Measurements from ENCODE around the gene STH.
"Not testable (repeated sequence)": the region's sequence is repeated elsewhere in the genome, so short reads cannot be mapped to it uniquely, and the experiment has no call there.

Gene STH

GRCh38 chr17:46020023-46020761, 21.1 kb downstream of the STH start:
- TF ChIP-seq, protein P1, sequence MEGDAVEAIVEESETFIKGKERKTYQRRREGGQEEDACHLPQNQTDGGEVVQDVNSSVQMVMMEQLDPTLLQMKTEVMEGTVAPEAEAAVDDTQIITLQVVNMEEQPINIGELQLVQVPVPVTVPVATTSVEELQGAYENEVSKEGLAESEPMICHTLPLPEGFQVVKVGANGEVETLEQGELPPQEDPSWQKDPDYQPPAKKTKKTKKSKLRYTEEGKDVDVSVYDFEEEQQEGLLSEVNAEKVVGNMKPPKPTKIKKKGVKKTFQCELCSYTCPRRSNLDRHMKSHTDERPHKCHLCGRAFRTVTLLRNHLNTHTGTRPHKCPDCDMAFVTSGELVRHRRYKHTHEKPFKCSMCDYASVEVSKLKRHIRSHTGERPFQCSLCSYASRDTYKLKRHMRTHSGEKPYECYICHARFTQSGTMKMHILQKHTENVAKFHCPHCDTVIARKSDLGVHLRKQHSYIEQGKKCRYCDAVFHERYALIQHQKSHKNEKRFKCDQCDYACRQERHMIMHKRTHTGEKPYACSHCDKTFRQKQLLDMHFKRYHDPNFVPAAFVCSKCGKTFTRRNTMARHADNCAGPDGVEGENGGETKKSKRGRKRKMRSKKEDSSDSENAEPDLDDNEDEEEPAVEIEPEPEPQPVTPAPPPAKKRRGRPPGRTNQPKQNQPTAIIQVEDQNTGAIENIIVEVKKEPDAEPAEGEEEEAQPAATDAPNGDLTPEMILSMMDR (IDR thresholded peaks at IDR 0.05; ENCODE audit: insufficient read depth, low read depth, low read length, missing control alignments) = no peak
- no peak for DNase-seq (ENCODE audit: low read depth)

GRCh38 chr17:46020998-46021397, 21.9 kb downstream of the STH start:
- no peak for DNase-seq (ENCODE audit: low read depth)

More at GRCh38 chr17:46020023-46020761, 21.1 kb downstream of the STH start:
- no peak overlapping the region for H3K4me3 ChIP-seq (ENCODE audit: low read length)

GRCh38 chr17:46023366-46023765, 24.3 kb downstream of the STH start:
- not testable (repeated sequence) for DNase-seq (ENCODE audit: low read depth); H3K4me3 ChIP-seq (ENCODE audit: low read length)

More at GRCh38 chr17:46020998-46021397, 21.9 kb downstream of the STH start:
- TF ChIP-seq, protein P1 (IDR thresholded peaks at IDR 0.05; ENCODE audit: insufficient read depth, low read depth, low read length, missing control alignments) = no peak
- no peak overlapping the region for H3K4me3 ChIP-seq (ENCODE audit: low read length)

- TF ChIP-seq, protein P1 (IDR thresholded peaks at IDR 0.05; ENCODE audit: insufficient read depth, low read depth, low read length, missing control alignments) = no peak
- H3K4me3 ChIP-seq (ENCODE audit: low read length) = no peak overlapping the region
- no peak for DNase-seq (ENCODE audit: low read depth)
Observed at GRCh38 chr17:46023783-46024388, 24.8 kb downstream of the STH start.

DNA sequence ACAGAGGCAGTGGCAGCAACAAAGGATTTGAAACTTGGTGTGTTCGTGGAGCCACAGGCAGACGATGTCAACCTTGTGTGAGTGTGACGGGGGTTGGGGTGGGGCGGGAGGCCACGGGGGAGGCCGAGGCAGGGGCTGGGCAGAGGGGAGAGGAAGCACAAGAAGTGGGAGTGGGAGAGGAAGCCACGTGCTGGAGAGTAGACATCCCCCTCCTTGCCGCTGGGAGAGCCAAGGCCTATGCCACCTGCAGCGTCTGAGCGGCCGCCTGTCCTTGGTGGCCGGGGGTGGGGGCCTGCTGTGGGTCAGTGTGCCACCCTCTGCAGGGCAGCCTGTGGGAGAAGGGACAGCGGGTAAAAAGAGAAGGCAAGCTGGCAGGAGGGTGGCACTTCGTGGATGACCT, 25.5 kb downstream of the STH start:
- TF ChIP-seq, protein P1 (IDR thresholded peaks at IDR 0.05; ENCODE audit: insufficient read depth, low read depth, low read length, missing control alignments) = no peak
- no peak overlapping the region for H3K4me3 ChIP-seq (ENCODE audit: low read length)
- no peak for DNase-seq (ENCODE audit: low read depth)

DNA sequence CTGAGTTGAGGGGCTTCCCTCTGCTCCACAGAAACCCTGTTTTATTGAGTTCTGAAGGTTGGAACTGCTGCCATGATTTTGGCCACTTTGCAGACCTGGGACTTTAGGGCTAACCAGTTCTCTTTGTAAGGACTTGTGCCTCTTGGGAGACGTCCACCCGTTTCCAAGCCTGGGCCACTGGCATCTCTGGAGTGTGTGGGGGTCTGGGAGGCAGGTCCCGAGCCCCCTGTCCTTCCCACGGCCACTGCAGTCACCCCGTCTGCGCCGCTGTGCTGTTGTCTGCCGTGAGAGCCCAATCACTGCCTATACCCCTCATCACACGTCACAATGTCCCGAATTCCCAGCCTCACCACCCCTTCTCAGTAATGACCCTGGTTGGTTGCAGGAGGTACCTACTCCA, 26.0 kb downstream of the STH start:
- no peak for DNase-seq (ENCODE audit: low read depth)
- TF ChIP-seq, protein P1 (IDR thresholded peaks at IDR 0.05; ENCODE audit: insufficient read depth, low read depth, low read length, missing control alignments) = no peak
- no peak overlapping the region for H3K4me3 ChIP-seq (ENCODE audit: low read length)

- TF ChIP-seq, protein P1 (IDR thresholded peaks at IDR 0.05; ENCODE audit: insufficient read depth, low read depth, low read length, missing control alignments) = no peak
- no peak overlapping the region for H3K4me3 ChIP-seq (ENCODE audit: low read length)
- DNase-seq (ENCODE audit: low read depth) = no peak
Observed at GRCh38 chr17:46025510-46026165, 26.6 kb downstream of the STH start.

Measured in epithelial cell of esophagus (primary cell).